Stomach (tissue), 4 donors: ENCODE measurements around the gene COL7A1.

Source experiments
- POLR2A ChIP-seq, 4 donors: fragments of 450-650 bp; IDR thresholded peaks; one replicate each; pipeline ENCODE4 v1.6.1; 2016; ENCODE audit warnings: antibody characterized with exemption in 4 of 4, control low read depth in 2 of 4, mild to moderate bottlenecking in 1 of 4, moderate library complexity in 1 of 4
- POLR2AphosphoS5 ChIP-seq, 3 donors: sonication (generic); formaldehyde crosslinking; IDR thresholded peaks; one replicate each; pipeline ENCODE4 v1.6.1; 2016; ENCODE audit warnings: antibody characterized with exemption in 3 of 3
- TF ChIP-seq, protein P1 (sequence below), 7 experiments: fragments of 450-650 bp in 4 of 7; fragments of 200-600 bp in 3 of 7; sonication (generic) in 3 of 7; IDR thresholded peaks; one replicate each; pipeline ENCODE4 v1.5.1; 2016 to 2019; ENCODE audit warnings: antibody characterized with exemption in 7 of 7, control low read depth in 2 of 7, mild to moderate bottlenecking in 1 of 7

DNA sequence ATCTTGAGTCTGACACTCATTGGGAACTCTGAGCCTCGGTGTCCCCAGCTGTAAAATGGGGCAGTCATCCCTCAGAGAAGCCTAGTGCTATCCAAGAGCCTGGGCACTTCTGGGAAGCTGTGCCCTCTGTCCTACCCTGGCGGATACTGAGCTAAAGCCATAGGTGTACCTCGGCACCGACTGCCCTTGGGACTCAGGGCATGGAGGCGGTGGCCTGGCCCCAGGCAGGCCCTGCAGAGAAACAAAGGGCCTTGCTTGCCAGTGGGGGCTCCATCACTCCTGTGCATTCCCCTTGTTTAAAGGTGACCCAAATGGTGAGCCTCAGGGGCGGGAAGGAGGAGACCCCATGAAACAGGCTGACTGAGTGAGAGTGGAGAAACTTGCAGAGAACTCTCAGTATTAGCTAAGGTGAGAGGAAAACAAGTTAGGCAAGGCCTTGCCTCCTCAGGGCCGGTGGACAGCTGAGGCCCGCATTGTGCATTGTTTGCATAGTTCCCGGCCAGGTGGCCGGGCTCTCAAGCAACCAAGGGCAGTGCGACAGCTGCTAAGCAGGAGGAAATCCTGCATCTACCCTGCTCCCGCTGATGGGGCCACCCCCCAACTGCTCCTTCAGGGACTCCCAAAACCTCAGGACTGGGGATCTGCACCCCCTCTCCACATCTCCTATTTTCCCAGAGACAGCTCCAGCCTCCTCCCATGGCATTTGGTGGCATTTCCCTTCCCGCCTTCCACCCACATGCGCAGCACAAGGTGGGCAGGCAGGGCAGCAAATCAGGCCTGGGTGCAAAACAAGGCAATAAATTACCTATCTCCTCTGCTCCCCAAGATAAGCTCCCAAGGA, 42.8 kb downstream of the COL7A1 start:
- TF ChIP-seq, protein P1, sequence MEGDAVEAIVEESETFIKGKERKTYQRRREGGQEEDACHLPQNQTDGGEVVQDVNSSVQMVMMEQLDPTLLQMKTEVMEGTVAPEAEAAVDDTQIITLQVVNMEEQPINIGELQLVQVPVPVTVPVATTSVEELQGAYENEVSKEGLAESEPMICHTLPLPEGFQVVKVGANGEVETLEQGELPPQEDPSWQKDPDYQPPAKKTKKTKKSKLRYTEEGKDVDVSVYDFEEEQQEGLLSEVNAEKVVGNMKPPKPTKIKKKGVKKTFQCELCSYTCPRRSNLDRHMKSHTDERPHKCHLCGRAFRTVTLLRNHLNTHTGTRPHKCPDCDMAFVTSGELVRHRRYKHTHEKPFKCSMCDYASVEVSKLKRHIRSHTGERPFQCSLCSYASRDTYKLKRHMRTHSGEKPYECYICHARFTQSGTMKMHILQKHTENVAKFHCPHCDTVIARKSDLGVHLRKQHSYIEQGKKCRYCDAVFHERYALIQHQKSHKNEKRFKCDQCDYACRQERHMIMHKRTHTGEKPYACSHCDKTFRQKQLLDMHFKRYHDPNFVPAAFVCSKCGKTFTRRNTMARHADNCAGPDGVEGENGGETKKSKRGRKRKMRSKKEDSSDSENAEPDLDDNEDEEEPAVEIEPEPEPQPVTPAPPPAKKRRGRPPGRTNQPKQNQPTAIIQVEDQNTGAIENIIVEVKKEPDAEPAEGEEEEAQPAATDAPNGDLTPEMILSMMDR (IDR thresholded peaks at IDR 0.05): no peak
- TF ChIP-seq POLR2A (IDR thresholded peaks at IDR 0.05): no peak
- no peak for TF ChIP-seq POLR2AphosphoS5 (IDR thresholded peaks at IDR 0.05)
